HG03575 (cell line): Measurements from ENCODE around the gene AGO3.
"Not testable (repeated sequence)": the region's sequence is repeated elsewhere in the genome, so short reads cannot be mapped to it uniquely, and the experiment has no call there.

Source experiments
- ATAC-seq: cut with Tn5 transposase; IDR thresholded peaks from one replicate; pipeline ENCODE4 v1.9.1; 2021; ENCODE audit not compliant: unreplicated experiment, insufficient number of reproducible peaks, low FRiP score; ENCODE audit errors: extremely low read depth

Gene AGO3

GRCh38 chr1:35971601-35972000, 40.7 kb downstream of the AGO3 start:
- no peak for ATAC-seq

- not testable (repeated sequence) for ATAC-seq
These were observed 41.7 kb downstream of the AGO3 start for GRCh38 chr1:35972631-35973030.

- ATAC-seq = no peak
These were observed 49.2 kb downstream of the AGO3 start for GRCh38 chr1:35980090-35980489.

- no peak for ATAC-seq
These were observed 57.3 kb downstream of the AGO3 start for GRCh38 chr1:35988237-35988636.

GRCh38 chr1:36006941-36007500, 76.1 kb downstream of the AGO3 start:
- ATAC-seq = no peak

- ATAC-seq = no peak
These were observed 76.8 kb downstream of the AGO3 start for GRCh38 chr1:36007741-36008140.

GRCh38 chr1:36008546-36009197, 77.8 kb downstream of the AGO3 start:
- ATAC-seq = no peak

- ATAC-seq = no peak
These were observed 83.9 kb downstream of the AGO3 start for GRCh38 chr1:36014722-36015220.

- no peak for ATAC-seq
These were observed 85.8 kb downstream of the AGO3 start for GRCh38 chr1:36016686-36017085.

- ATAC-seq = no peak
These were observed 92.3 kb downstream of the AGO3 start for GRCh38 chr1:36023098-36023769.

- ATAC-seq = not testable (repeated sequence)
These were observed 93.1 kb downstream of the AGO3 start for GRCh38 chr1:36024024-36024423.

- ATAC-seq = no peak
These were observed 93.9 kb downstream of the AGO3 start for GRCh38 chr1:36024847-36025246.

- no peak for ATAC-seq
These were observed 96.9 kb downstream of the AGO3 start for GRCh38 chr1:36027766-36028165.

GRCh38 chr1:36031441-36031840, 100.5 kb downstream of the AGO3 start:
- no peak for ATAC-seq

- no peak for ATAC-seq
These were observed 103.8 kb downstream of the AGO3 start for GRCh38 chr1:36034692-36035091.

GRCh38 chr1:36035154-36035553, 104.2 kb downstream of the AGO3 start:
- ATAC-seq = no peak

GRCh38 chr1:36040238-36040637, 109.3 kb downstream of the AGO3 start:
- no peak for ATAC-seq

GRCh38 chr1:36051821-36052220, 120.9 kb downstream of the AGO3 start:
- no peak for ATAC-seq

GRCh38 chr1:36053978-36054377, 123.1 kb downstream of the AGO3 start:
- ATAC-seq = no peak

- ATAC-seq = no peak
These were observed 124.8 kb downstream of the AGO3 start for GRCh38 chr1:36055706-36056105.
